B cell (primary cell): ENCODE measurements around the gene STX8. TPM values are rescaled to one million over a fixed set of nuclear protein-coding genes. Genes with fewer than 3 reads are reported as not detected.
"Not testable (repeated sequence)": the region's sequence is repeated elsewhere in the genome, so short reads cannot be mapped to it uniquely, and the experiment has no call there.

Experiments used
- ATAC-seq: fragments of 200-7000 bp; cut with Tn5 transposase; one replicate; pipeline ENCODE4 v1.10.0; 2021; ENCODE audit warnings: low read depth, mild to moderate bottlenecking, moderate number of reproducible peaks, moderate library complexity
- CTCF ChIA-PET: fragments of 350-600 bp; sonication (Branson Sonifier 250); formaldehyde crosslinking; loops from one replicate; lab custom pipeline; 2021; ENCODE audit warnings: antibody characterized with exemption, inconsistent platforms; lab: Charles Lee
- POLR2A ChIA-PET: fragments of 350-600 bp; sonication (Branson Sonifier 250); formaldehyde crosslinking; loops from one replicate; lab custom pipeline; 2021; ENCODE audit warnings: antibody characterized with exemption; lab: Charles Lee
- DNase-seq: peaks from one replicate; pipeline ENCODE4 v3.0.0; 2013
- H2AFZ ChIP-seq: 2 replicates; pipeline ENCODE4 v1.6.1; 2012; ENCODE audit warnings: mild to moderate bottlenecking, low read depth, low read length; ENCODE audit not compliant: insufficient read depth, poor library complexity, severe bottlenecking
- H3K27ac ChIP-seq, 2 donors: 1 replicate in 1 of 2; 2 replicates in 1 of 2; pipeline ENCODE4 v1.5.1; 2012 to 2013; ENCODE audit warnings: low read length in 2 of 2, mild to moderate bottlenecking in 2 of 2, moderate library complexity in 1 of 2
- H3K27me3 ChIP-seq, 4 experiments: fragments of 200-600 bp in 1 of 4; sonication (generic) in 1 of 4; replicated peaks in 1 of 4; 1 replicate in 2 of 4; 2 replicates in 2 of 4; pipeline versions ENCODE4 v1.6.1 to v1.7.0; 2013 to 2016; ENCODE audit warnings: low read length in 3 of 4, mild to moderate bottlenecking in 2 of 4, mixed read lengths in 1 of 4, moderate library complexity in 1 of 4; ENCODE audit not compliant: insufficient read depth in 4 of 4, control insufficient read depth in 3 of 4; ENCODE audit errors: control extremely low read depth in 1 of 4
- H3K36me3 ChIP-seq, 2 experiments: replicated peaks in 1 of 2; 1 replicate in 1 of 2; 2 replicates in 1 of 2; pipeline versions ENCODE4 v1.6.1 to v1.7.1; 2013; ENCODE audit warnings: low read length in 1 of 2; ENCODE audit not compliant: insufficient read depth in 2 of 2, control insufficient read depth in 1 of 2; ENCODE audit errors: control extremely low read depth in 1 of 2, extremely low read depth in 1 of 2
- H3K4me1 ChIP-seq, 2 donors: fragments of 200-600 bp in 1 of 2; sonication (generic) in 1 of 2; 1 replicate in 1 of 2; 2 replicates in 1 of 2; pipeline versions ENCODE4 v1.5.1 to v1.6.1; 2013 to 2017; ENCODE audit warnings: low read length in 2 of 2; ENCODE audit not compliant: control insufficient read depth in 2 of 2, insufficient read depth in 2 of 2
- H3K4me2 ChIP-seq: replicated peaks from 2 replicates; pipeline ENCODE3; 2012; ENCODE audit warnings: mild to moderate bottlenecking, low read depth, low read length; ENCODE audit not compliant: poor library complexity, severe bottlenecking
- H3K4me3 ChIP-seq, 5 experiments: fragments of 200-600 bp in 1 of 5; sonication (generic) in 1 of 5; 1 replicate in 3 of 5; 2 replicates in 2 of 5; pipeline versions ENCODE4 v1.5.1 to v1.7.0; 2011 to 2016; ENCODE audit warnings: low read length in 4 of 5, mild to moderate bottlenecking in 4 of 5, low read depth in 2 of 5, control low read depth in 1 of 5, moderate library complexity in 1 of 5; ENCODE audit not compliant: insufficient read depth in 1 of 5; ENCODE audit errors: control extremely low read depth in 1 of 5, extremely low read depth in 1 of 5
- H3K79me2 ChIP-seq: fragments of 200-600 bp; sonication (generic); one replicate; pipeline ENCODE4 v1.6.0; 2016; ENCODE audit warnings: low read length; ENCODE audit not compliant: control insufficient read depth, insufficient read depth
- H3K9ac ChIP-seq: fragments of 200-600 bp; sonication (generic); 2 replicates; pipeline ENCODE4 v1.6.1; 2017; ENCODE audit warnings: mild to moderate bottlenecking, low read length, moderate library complexity
- H3K9me3 ChIP-seq, 3 donors: one replicate each; pipeline versions ENCODE4 v1.6.1 to v1.7.1; 2013; ENCODE audit warnings: low read length in 2 of 3; ENCODE audit not compliant: control insufficient read depth in 2 of 3, insufficient read depth in 1 of 3; ENCODE audit errors: control extremely low read depth in 1 of 3
- H4K20me1 ChIP-seq: 2 replicates; pipeline ENCODE4 v1.6.0; 2012; ENCODE audit warnings: mild to moderate bottlenecking, low read length; ENCODE audit not compliant: insufficient read depth, control insufficient read depth, poor library complexity, severe bottlenecking
- H3K27ac Mint-ChIP-seq: one replicate; pipeline ENCODE4 v1.8.0; 2021; ENCODE audit warnings: mixed read lengths
- H3K27me3 Mint-ChIP-seq: one replicate; pipeline ENCODE4 v1.8.0; 2021; ENCODE audit warnings: mixed read lengths
- H3K4me1 Mint-ChIP-seq: one replicate; pipeline ENCODE4 v1.8.0; 2021; ENCODE audit warnings: mixed read lengths
- H3K4me3 Mint-ChIP-seq: one replicate; pipeline ENCODE4 v1.8.0; 2021; ENCODE audit warnings: mixed read lengths
- H3K9me3 Mint-ChIP-seq: one replicate; pipeline ENCODE4 v1.8.0; 2022; ENCODE audit warnings: mixed read lengths; ENCODE audit not compliant: insufficient read depth
- EZH2 ChIP-seq: IDR thresholded peaks from 2 replicates; pipeline ENCODE4 v1.6.1; 2012; ENCODE audit warnings: borderline replicate concordance, low read depth, mild to moderate bottlenecking, moderate library complexity, low read length; ENCODE audit not compliant: insufficient read depth, poor library complexity, severe bottlenecking
- WGBS: methylation state at CpG from one replicate; pipeline ENCODE4 v1.1.5; 2013; ENCODE audit warnings: missing lambda C conversion rate; ENCODE audit not compliant: insufficient coverage; 5-methylcytosine and 5-hydroxymethylcytosine counted together
- intact Hi-C: fragments of 100-400 bp; cut with micrococcal nuclease; formaldehyde crosslinking; loops from one replicate; pipeline ENCODE4 v1.10.0; 2022
- polyA plus RNA-seq: library from polyadenylated mRNA; depleted of rRNA; stranded (reverse); fragments of >200 nt; gene quantifications from 2 replicates; pipeline ENCODE4 v1.2.3, GENCODE V29; 2012
- total RNA-seq, 2 donors: library from RNA; stranded (reverse); fragments of 120-200 nt in 1 of 2; gene quantifications; 1 replicate in 1 of 2; 2 replicates in 1 of 2; pipeline versions ENCODE4 v1.2.3 to v1.2.4, GENCODE V29; 2013 to 2022
- TF ChIP-seq, protein P1 (sequence below): fragments of 200-600 bp; IDR thresholded peaks from one replicate; pipeline ENCODE4 v1.8.0; 2022; ENCODE audit warnings: antibody characterized with exemption, mild to moderate bottlenecking

STX8 gene
- total and polyA plus RNA-seq, 2 donors (not counting 1 experiment from before 2014, with no cell fraction given) = 35.8 to 61.5 TPM

- POLR2A ChIA-PET = no interaction called here
- ATAC-seq = no peak
Measured at GRCh38 chr17:9356488-9356911, 219.1 kb downstream of the STX8 start.

GRCh38 chr17:9355846-9356245, 219.8 kb downstream of the STX8 start:
- Histone ChIP-seq H3K79me2 (no peaks in the 10 kb centered on the region), H3K9me3 (no peaks in the 10 kb centered on the region), H3K4me2 (no peak overlapping the region), H3K4me3 (no peak overlapping the region), H3K4me1 (peaks cover 7 to 16% of the 10 kb centered on the region in 2 donors), H2AFZ (no peak overlapping the region), H4K20me1 (no peaks in the 10 kb centered on the region), H3K36me3 (no peaks in the 10 kb centered on the region), H3K27ac (no peak overlapping the region), H3K9ac (no peak overlapping the region), H3K27me3 (no peaks in the 10 kb centered on the region)
- Mint-ChIP-seq H3K4me1 (peaks cover 13% of the 10 kb centered on the region), H3K9me3 (no peaks in the 10 kb centered on the region), H3K27me3 (no peaks in the 10 kb centered on the region), H3K27ac (no peak overlapping the region), H3K4me3 (no peak overlapping the region)
- TF ChIP-seq, protein P1, sequence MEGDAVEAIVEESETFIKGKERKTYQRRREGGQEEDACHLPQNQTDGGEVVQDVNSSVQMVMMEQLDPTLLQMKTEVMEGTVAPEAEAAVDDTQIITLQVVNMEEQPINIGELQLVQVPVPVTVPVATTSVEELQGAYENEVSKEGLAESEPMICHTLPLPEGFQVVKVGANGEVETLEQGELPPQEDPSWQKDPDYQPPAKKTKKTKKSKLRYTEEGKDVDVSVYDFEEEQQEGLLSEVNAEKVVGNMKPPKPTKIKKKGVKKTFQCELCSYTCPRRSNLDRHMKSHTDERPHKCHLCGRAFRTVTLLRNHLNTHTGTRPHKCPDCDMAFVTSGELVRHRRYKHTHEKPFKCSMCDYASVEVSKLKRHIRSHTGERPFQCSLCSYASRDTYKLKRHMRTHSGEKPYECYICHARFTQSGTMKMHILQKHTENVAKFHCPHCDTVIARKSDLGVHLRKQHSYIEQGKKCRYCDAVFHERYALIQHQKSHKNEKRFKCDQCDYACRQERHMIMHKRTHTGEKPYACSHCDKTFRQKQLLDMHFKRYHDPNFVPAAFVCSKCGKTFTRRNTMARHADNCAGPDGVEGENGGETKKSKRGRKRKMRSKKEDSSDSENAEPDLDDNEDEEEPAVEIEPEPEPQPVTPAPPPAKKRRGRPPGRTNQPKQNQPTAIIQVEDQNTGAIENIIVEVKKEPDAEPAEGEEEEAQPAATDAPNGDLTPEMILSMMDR = no peak
- no peak for TF ChIP-seq EZH2
- POLR2A ChIA-PET = no interaction called here
- no peak for DNase-seq
- CTCF ChIA-PET = no interaction called here
- no peak for ATAC-seq
- intact Hi-C loops = no loop called here
- 86% methylated on average over 2 of the region's 3 CpGs for WGBS

More at GRCh38 chr17:9356488-9356911, 219.1 kb downstream of the STX8 start:
- Mint-ChIP-seq H3K4me3 (no peak overlapping the region), H3K27ac (no peak overlapping the region), H3K27me3 (no peaks in the 10 kb centered on the region), H3K9me3 (no peaks in the 10 kb centered on the region), H3K4me1 (peaks cover 13% of the 10 kb centered on the region)
- 33% methylated on average over 3 of the region's 3 CpGs for WGBS
- peak overlapping the region; percentile 40 for H3K4me2 ChIP-seq
- H3K27me3 ChIP-seq = no peaks in the 10 kb centered on the region
- no peaks in the 10 kb centered on the region for H3K79me2 ChIP-seq
- CTCF ChIA-PET = no interaction called here
- no peaks in the 10 kb centered on the region for H3K9me3 ChIP-seq
- TF ChIP-seq, protein P1 = no peak
- TF ChIP-seq EZH2 = no peak
- DNase-seq = no peak
- peaks cover 7 to 16% of the 10 kb centered on the region in 2 donors for H3K4me1 ChIP-seq
- no peak overlapping the region for H2AFZ ChIP-seq
- intact Hi-C loops = no loop called here
- H3K4me3 ChIP-seq = no peak overlapping the region
- no peak overlapping the region for H3K9ac ChIP-seq
- no peaks in the 10 kb centered on the region for H4K20me1 ChIP-seq
- H3K27ac ChIP-seq = no peak overlapping the region
- no peaks in the 10 kb centered on the region for H3K36me3 ChIP-seq

- intact Hi-C loops, H3K9me3 ChIP-seq, DNase-seq, H3K79me2 ChIP-seq, ATAC-seq, H3K27me3 Mint-ChIP-seq, H2AFZ ChIP-seq, H3K27ac Mint-ChIP-seq, H4K20me1 ChIP-seq, H3K4me3 Mint-ChIP-seq, H3K27ac ChIP-seq, CTCF ChIA-PET, H3K4me3 ChIP-seq, H3K9ac ChIP-seq, H3K27me3 ChIP-seq, POLR2A ChIA-PET, H3K9me3 Mint-ChIP-seq, H3K36me3 ChIP-seq, H3K4me2 ChIP-seq: not testable (repeated sequence)
- WGBS = no CpG with 5 or more reads among the region's 10 CpGs
- H3K4me1 ChIP-seq = peaks cover 7 to 16% of the 10 kb centered on the region in 2 donors
- H3K4me1 Mint-ChIP-seq = peaks cover 13% of the 10 kb centered on the region
Measured at GRCh38 chr17:9355231-9355630, 220.4 kb downstream of the STX8 start.
